ENCODE results near the gene GAL3ST1. TPM values are rescaled to one million over a fixed set of nuclear protein-coding genes. Genes with fewer than 3 reads are reported as not detected.
"Not testable (repeated sequence)": the region's sequence is repeated elsewhere in the genome, so short reads cannot be mapped to it uniquely, and the experiment has no call there.

Gene GAL3ST1
- total RNA-seq, 3 donors from 2014 or later (not counting 1 experiment from before 2014, with no cell fraction given) = not detected

DNA sequence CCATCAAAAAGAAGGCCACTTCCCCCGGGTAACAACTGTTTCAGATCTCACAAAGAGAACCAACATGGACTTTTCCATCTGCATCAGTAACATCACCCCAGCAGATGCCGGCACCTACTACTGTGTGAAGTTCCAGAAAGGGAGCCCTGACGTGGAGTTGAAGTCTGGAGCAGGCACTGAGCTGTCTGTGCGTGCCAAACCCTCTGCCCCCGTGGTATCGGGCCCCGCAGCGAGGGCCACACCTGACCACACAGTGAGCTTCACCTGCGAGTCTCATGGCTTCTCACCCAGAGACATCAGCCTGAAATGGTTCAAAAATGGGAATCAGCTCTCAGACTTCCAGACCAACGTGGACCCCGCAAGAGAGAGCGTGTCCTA lies 31.7 kb downstream of the GAL3ST1 start:
- Mint-ChIP-seq H3K9me3 (no peaks in the 10 kb centered on the region), H3K27ac (no peak overlapping the region), H3K36me3 (no peaks in the 10 kb centered on the region), H3K27me3 (ENCODE audit: low read depth in 2 of 2) (peaks cover 17 to 29% of the 10 kb centered on the region in 2 donors), H3K4me3 (no peak overlapping the region), H3K4me1 (no peaks in the 10 kb centered on the region)
- peaks cover 11% of the 10 kb centered on the region for H3K4me1 ChIP-seq (ENCODE audit: control insufficient read depth, insufficient read depth, low read length)
- intact Hi-C loops (cut with micrococcal nuclease) = no loop called here
- no peak for ATAC-seq
- TF ChIP-seq, protein P1, sequence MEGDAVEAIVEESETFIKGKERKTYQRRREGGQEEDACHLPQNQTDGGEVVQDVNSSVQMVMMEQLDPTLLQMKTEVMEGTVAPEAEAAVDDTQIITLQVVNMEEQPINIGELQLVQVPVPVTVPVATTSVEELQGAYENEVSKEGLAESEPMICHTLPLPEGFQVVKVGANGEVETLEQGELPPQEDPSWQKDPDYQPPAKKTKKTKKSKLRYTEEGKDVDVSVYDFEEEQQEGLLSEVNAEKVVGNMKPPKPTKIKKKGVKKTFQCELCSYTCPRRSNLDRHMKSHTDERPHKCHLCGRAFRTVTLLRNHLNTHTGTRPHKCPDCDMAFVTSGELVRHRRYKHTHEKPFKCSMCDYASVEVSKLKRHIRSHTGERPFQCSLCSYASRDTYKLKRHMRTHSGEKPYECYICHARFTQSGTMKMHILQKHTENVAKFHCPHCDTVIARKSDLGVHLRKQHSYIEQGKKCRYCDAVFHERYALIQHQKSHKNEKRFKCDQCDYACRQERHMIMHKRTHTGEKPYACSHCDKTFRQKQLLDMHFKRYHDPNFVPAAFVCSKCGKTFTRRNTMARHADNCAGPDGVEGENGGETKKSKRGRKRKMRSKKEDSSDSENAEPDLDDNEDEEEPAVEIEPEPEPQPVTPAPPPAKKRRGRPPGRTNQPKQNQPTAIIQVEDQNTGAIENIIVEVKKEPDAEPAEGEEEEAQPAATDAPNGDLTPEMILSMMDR (IDR thresholded peaks at IDR 0.05) = no peak
- no peak overlapping the region for H3K27ac ChIP-seq (ENCODE audit: low read length)
- WGBS (ENCODE audit: insufficient coverage) = 82% methylated on average over 12 of the region's 12 CpGs
- peaks cover 14% of the 10 kb centered on the region for H3K27me3 ChIP-seq (ENCODE audit: control insufficient read depth, insufficient read depth, low read length)
- H3K4me3 ChIP-seq (ENCODE audit: low read length) = no peak overlapping the region
- DNase-seq = no peak
- H3K36me3 ChIP-seq (ENCODE audit: control insufficient read depth, insufficient read depth, low read length) = no peaks in the 10 kb centered on the region
- no peaks in the 10 kb centered on the region for H3K9me3 ChIP-seq (ENCODE audit: control insufficient read depth, insufficient read depth, low read length)

DNA sequence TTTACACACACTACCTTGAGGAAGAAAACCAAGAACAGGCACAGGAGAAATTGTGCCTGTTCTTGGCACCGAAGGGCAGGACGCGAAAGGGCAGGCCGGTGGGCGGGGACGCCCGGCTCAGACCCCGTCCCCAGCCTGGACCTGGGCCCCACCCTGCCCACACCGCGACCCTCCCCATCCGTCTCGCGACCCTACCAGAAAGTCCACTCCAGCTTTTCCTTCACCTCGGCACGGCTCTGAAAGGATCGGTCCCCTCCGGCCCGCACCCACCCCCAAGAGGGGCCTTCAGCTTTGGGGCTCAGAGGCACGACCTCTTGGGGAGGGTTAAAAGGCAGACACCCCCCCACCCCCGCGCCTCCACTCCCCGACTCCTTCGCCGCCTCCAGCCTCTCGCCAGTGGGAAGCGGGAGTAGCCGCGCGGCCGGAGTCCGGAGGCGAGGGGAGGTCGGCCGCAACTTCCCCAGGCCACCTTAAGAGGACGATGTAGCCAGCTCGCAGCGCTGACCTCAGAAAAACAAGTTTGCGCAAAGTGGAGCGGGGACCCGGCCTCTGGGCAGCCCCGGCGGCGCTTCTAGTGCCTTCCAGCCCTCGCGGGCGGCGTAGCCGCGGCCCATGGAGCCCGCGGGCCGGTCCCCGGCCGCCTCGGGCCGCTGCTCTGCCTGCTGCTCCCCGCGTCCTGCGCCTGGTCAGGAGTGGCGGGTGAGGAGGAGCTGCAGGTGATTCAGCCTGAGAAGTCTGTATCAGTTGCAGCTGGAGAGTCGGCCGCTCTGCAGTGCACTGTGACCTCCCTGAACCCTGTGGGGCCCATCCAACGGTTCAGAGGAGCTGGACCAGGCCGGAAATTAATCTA lies 32.3 kb downstream of the GAL3ST1 start:
- TF ChIP-seq, protein P1 (IDR thresholded peaks at IDR 0.05) = no peak
- no peaks in the 10 kb centered on the region for H3K36me3 Mint-ChIP-seq
- ATAC-seq (peak in 1 of 3 donors; percentile 18), DNase-seq (no peak)
- 7% methylated on average over 64 of the region's 64 CpGs for WGBS (ENCODE audit: insufficient coverage)
- no peaks in the 10 kb centered on the region for H3K9me3 Mint-ChIP-seq
- Histone ChIP-seq H3K36me3 (ENCODE audit: control insufficient read depth, insufficient read depth, low read length) (no peaks in the 10 kb centered on the region), H3K4me3 (ENCODE audit: low read length) (peak overlapping the region; percentile 7), H3K27ac (ENCODE audit: low read length) (no peak overlapping the region), H3K27me3 (ENCODE audit: control insufficient read depth, insufficient read depth, low read length) (peaks cover 14% of the 10 kb centered on the region), H3K9me3 (ENCODE audit: control insufficient read depth, insufficient read depth, low read length) (no peaks in the 10 kb centered on the region), H3K4me1 (ENCODE audit: control insufficient read depth, insufficient read depth, low read length) (peaks cover 11% of the 10 kb centered on the region)
- no peaks in the 10 kb centered on the region for H3K4me1 Mint-ChIP-seq
- no peak overlapping the region for H3K4me3 Mint-ChIP-seq
- intact Hi-C loops (cut with micrococcal nuclease) = no loop called here
- no peak overlapping the region for H3K27ac Mint-ChIP-seq
- H3K27me3 Mint-ChIP-seq (ENCODE audit: low read depth in 2 of 2) = peaks cover 17 to 27% of the 10 kb centered on the region in 2 donors

DNA sequence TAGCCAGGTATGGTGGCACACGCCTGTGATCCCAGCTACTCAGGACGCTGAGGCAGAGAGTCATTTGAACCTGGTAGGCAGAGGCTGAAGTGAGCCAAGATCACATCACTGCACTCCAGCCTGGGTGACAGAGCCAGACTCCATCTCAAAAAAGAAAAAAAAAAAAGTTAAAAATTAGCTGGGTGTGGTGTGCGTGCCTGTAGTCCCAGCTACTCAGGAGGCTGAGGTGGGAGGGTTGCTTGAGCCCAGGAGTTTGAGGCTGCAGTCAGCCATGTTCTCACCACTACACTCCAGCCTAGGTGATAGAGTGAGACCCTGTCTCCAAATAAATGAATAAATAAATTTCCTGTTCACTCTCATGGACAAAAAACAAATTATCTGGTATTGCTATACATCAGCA lies 33.0 kb downstream of the GAL3ST1 start:
- H3K4me3 ChIP-seq (ENCODE audit: low read length); H3K9me3 ChIP-seq (ENCODE audit: control insufficient read depth, insufficient read depth, low read length); H3K9me3 Mint-ChIP-seq; ATAC-seq; H3K36me3 Mint-ChIP-seq; H3K36me3 ChIP-seq (ENCODE audit: control insufficient read depth, insufficient read depth, low read length); H3K27ac ChIP-seq (ENCODE audit: low read length); H3K4me1 Mint-ChIP-seq; H3K4me3 Mint-ChIP-seq; DNase-seq; H3K27ac Mint-ChIP-seq; intact Hi-C loops (cut with micrococcal nuclease): not testable (repeated sequence)
- WGBS (ENCODE audit: insufficient coverage) = 98% methylated on average over 2 of the region's 3 CpGs
- peaks cover 12% of the 10 kb centered on the region for H3K4me1 ChIP-seq (ENCODE audit: control insufficient read depth, insufficient read depth, low read length)
- peaks cover 17 to 22% of the 10 kb centered on the region in 2 donors for H3K27me3 Mint-ChIP-seq (ENCODE audit: low read depth in 2 of 2)
- peaks cover 16% of the 10 kb centered on the region for H3K27me3 ChIP-seq (ENCODE audit: control insufficient read depth, insufficient read depth, low read length)

DNA sequence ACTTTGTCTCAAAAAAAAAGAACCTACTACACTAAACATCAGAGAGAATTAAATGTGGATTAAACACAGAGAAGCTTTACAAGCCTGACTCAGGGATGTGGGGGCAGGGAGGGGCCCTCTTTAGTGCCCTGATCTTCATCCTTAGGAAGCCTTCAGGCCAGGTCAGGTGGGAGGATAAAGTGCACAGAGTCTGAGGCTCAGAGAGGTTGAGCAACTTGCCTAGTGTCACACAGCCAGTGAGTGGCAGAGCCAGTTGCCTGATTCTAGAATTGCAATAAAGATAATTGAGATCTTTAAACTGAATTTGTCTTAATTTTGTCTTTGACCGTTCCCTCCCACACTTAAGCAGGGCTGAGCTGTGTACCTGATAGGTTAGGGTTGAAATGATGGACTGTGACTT lies 35.1 kb downstream of the GAL3ST1 start:
- intact Hi-C loops (cut with micrococcal nuclease) = no loop called here
- H3K4me3 Mint-ChIP-seq = no peak overlapping the region
- Histone ChIP-seq H3K36me3 (ENCODE audit: control insufficient read depth, insufficient read depth, low read length) (no peaks in the 10 kb centered on the region), H3K9me3 (ENCODE audit: control insufficient read depth, insufficient read depth, low read length) (no peaks in the 10 kb centered on the region), H3K4me1 (ENCODE audit: control insufficient read depth, insufficient read depth, low read length) (peaks cover 17% of the 10 kb centered on the region), H3K27me3 (ENCODE audit: control insufficient read depth, insufficient read depth, low read length) (peaks cover 16% of the 10 kb centered on the region), H3K27ac (ENCODE audit: low read length) (no peak overlapping the region), H3K4me3 (ENCODE audit: low read length) (no peak overlapping the region)
- no peaks in the 10 kb centered on the region for H3K36me3 Mint-ChIP-seq
- WGBS (ENCODE audit: insufficient coverage) = 100% methylated on average over 1 of the region's 1 CpG
- H3K27ac Mint-ChIP-seq = no peak overlapping the region
- H3K9me3 Mint-ChIP-seq = no peaks in the 10 kb centered on the region
- DNase-seq (no peak), ATAC-seq (no peak)
- peaks cover 16 to 17% of the 10 kb centered on the region in 2 donors for H3K27me3 Mint-ChIP-seq (ENCODE audit: low read depth in 2 of 2)
- peaks cover 0 to 5% of the 10 kb centered on the region in 2 donors for H3K4me1 Mint-ChIP-seq
- TF ChIP-seq, protein P1 (IDR thresholded peaks at IDR 0.05) = no peak

All from natural killer cell (primary cell).